ENCODE measurements around the gene PKN1.
"Not testable (repeated sequence)": the region's sequence is repeated elsewhere in the genome, so short reads cannot be mapped to it uniquely, and the experiment has no call there.

The PKN1 gene

DNA sequence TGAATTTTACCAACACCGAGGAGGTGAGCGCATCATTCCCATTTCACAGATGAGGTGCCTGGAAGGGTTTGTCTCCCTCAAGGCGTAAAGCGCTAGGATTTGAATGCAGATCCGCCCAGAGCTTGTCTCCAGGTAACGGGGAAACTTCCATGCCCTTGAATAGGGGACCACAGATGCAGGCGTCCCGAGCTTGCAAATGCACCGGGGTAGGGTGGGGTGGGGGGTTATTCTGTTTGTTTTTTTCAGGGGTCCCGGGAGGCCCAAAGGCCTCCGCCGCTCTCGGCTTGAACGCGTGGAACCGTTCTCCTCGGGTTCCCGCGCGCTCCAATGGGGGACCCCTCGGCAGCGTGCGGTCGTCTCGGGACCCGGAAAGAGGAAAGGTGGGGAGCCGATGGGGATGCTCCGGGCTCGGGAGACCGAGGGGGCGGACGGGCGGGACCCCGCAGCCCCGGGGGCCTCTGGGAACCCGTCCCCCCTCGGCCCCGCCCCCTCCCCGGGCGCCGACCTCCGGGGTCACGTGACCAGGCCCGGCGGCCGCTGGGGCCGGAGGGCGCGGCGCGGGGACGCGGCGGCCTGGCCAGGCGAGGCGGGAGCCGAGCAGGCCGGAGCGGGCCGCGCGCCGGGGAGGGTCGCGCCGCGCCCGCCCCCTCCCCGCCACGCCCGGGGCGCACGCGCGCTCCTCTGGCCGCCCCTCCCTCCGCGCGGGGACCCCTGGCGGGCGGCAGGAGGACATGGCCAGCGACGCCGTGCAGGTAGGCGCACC lies at the start of gene PKN1:
Gene PKN1 (plus strand): TSS at position 516 of the 763 bp plus-strand sequence. CDS start 216 bp downstream, at position 732.
- peak; percentile 71 for DNase-seq

GRCh38 chr19:14383661-14384555 lies 49.2 kb upstream of the PKN1 start:
- DNase-seq, result peak; percentile 52

- no peak for DNase-seq
Observed at GRCh38 chr19:14385492-14385891, 47.6 kb upstream of the PKN1 start.

DNA sequence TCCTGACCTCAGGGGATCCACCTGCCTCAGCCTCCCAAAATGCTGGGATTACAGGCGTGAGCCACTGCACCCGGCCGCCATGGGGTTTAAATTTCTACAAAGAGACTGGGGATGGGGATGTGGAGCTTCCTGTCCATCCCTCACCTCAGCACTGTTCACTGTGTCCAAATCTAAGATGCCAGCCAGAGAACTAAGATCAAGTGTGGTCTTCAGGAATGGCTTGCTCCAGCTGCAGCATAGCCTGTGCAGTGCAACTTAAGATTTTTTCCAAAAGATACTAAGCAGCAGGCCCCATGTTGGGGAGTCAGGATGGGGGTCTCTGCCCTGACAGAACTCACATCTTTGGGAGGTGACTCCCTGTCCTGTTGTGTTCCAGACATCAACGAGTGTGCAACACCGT lies 42.6 kb upstream of the PKN1 start:
- DNase-seq, result no peak

GRCh38 chr19:14391156-14391821 lies 41.8 kb upstream of the PKN1 start:
- no peak for DNase-seq

- DNase-seq, result no peak
Observed at GRCh38 chr19:14393329-14393728, 39.8 kb upstream of the PKN1 start.

DNA sequence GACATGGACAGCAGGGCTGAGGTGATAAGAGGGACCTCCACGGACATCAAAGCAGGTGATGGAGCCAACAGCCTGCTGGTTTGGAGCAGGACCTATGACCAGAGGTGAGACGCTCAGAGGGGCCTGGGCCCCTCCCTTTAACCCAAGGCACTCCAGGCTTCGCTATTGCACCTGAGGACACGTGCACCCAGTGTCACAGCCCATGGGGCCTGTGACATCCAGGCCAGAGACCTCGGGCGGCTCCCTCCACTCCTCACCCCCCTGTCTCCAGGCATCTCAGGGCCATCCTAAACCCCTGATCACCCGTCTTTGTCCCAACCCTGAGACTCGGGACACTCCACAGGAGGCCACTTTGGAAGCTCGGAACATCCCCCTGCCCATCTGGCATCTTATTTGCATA lies 38.9 kb upstream of the PKN1 start:
- DNase-seq, result no peak

- no peak for DNase-seq
Observed at GRCh38 chr19:14395262-14395661, 37.8 kb upstream of the PKN1 start.

GRCh38 chr19:14395710-14396336 lies 37.3 kb upstream of the PKN1 start:
- no peak for DNase-seq

- DNase-seq, result not testable (repeated sequence)
Observed at GRCh38 chr19:14396730-14397129, 36.4 kb upstream of the PKN1 start.

- not testable (repeated sequence) for DNase-seq
Observed at GRCh38 chr19:14397168-14397567, 35.9 kb upstream of the PKN1 start.

DNA sequence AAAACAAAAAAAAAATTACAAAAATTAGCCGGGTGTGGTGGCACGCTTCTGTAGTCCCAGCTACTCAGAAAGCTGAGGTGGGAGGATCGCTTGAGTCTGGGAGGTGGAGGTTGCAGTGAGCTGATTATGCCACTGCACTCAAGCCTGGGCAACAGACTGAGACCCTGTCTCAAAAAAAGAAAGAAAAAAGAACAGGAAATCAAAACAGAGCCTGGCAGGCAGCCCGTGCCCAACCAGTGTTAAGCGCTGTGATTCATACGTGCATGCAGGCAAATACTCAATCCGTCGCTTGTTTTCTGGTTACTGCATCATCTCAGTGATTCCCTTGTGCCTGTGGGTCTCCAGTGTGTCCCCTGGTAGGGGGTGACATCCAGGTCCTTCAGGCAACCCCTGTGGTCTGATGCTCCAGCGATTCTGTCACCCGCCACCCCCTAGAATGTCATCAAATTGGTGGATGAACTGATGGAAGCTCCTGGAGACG lies 32.1 kb upstream of the PKN1 start:
- DNase-seq, result no peak

DNA sequence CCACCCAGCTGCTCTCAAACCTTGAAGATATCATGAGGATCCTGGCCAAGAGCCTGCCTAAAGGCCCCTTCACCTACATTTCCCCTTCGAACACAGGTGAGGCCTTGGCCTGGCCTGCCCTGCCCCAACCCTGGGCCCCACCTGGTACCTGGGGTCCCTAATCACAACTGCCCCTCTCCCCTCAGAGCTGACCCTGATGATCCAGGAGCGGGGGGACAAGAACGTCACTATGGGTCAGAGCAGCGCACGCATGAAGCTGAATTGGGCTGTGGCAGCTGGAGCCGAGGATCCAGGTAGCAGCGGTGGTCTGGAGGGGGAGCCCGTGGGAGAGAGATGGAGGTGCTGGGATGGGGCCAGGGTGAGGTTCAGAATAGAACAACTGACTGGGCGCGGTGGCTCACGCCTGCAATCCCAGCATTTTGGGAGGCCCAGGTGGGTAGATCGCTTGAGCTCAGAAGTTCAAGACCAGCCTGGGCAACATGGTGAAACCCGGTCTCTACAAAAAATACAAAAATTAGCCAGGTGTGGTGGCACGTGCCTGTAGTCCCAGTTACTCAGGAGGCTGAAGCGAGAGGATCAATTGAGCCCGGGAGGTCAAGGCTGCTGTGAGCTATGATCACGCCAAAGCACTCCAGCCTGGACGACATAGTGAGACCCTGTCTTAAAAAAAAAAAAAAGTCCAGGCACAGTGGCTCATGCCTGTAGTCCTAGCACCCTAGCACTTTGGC lies 31.5 kb upstream of the PKN1 start:
- DNase-seq, result no peak

DNA sequence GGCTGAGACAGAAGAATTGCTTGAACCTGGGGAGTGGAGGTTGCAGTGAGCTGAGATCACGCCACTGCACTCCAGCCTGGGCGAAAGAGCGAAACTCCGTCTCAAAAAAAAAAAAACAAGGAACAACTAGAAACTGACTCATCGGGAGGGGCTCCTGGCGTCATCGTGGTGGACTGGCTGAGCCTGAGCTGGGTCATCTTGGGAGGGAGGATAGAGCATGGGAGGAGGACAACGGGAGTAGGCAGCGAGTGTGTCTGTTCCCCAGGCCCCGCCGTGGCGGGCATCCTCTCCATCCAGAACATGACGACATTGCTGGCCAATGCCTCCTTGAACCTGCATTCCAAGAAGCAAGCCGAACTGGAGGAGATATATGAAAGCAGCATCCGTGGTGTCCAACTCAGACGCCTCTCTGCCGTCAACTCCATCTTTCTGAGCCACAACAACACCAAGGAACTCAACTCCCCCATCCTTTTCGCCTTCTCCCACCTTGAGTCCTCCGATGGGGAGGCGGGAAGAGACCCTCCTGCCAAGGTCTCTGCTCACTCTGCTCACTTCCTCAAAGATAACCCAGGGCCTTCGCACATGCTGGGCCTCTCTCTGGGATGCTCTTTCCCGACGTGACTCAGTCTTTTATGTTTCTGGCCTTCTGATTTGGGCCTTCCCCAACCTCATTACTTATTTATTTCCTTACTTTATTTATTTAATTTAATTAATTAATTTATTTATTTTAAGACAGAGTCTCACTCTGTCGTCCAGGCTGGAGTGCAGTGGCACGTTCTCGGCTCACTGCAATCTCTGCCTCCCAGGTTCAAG lies 30.6 kb upstream of the PKN1 start:
- no peak for DNase-seq

- DNase-seq, result not testable (repeated sequence)
Observed at GRCh38 chr19:14403145-14403930, 29.8 kb upstream of the PKN1 start.

GRCh38 chr19:14404312-14404711 lies 28.8 kb upstream of the PKN1 start:
- DNase-seq, result no peak

GRCh38 chr19:14405380-14405757 lies 27.7 kb upstream of the PKN1 start:
- DNase-seq, result no peak

GRCh38 chr19:14405758-14406644 lies 27.1 kb upstream of the PKN1 start:
- peak; percentile 57 for DNase-seq
